Bronchial epithelial cell (primary cell): ENCODE data around the gene AARS2. TPM values are rescaled to one million over a fixed set of nuclear protein-coding genes. Genes with fewer than 3 reads are reported as not detected.

Source experiments
- DNase-seq: peaks from one replicate; pipeline ENCODE4 v3.0.0-alpha.2; 2010; ENCODE audit warnings: low read depth
- FAIRE-seq: peaks from 2 replicates; lab custom pipeline; 2011; peaks lifted over from hg19 to GRCh38; lab: Jason Lieb, UNC
- H3K27me3 ChIP-seq: 2 replicates; pipeline ENCODE4 v1.5.1; 2011; ENCODE audit warnings: low read length; ENCODE audit not compliant: control insufficient read depth, insufficient read depth
- H3K36me3 ChIP-seq: 2 replicates; pipeline ENCODE4 v1.5.1; 2011; ENCODE audit warnings: low read length; ENCODE audit not compliant: control insufficient read depth, insufficient read depth
- H3K4me3 ChIP-seq: 2 replicates; pipeline ENCODE4 v1.5.1; 2011; ENCODE audit warnings: mild to moderate bottlenecking, low read depth, low read length, control low read depth
- total RNA-seq: library from RNA; depleted of rRNA; stranded (reverse); fragments of >200 nt; gene quantifications from 2 replicates; pipeline ENCODE4 v1.2.1, GENCODE V29; 2014
- TF ChIP-seq, protein P1 (sequence below): IDR thresholded peaks from 2 replicates; pipeline ENCODE4 v1.5.1; 2011; ENCODE audit warnings: mild to moderate bottlenecking, moderate library complexity, low read length, control low read depth, inconsistent platforms; ENCODE audit not compliant: insufficient read depth, severe bottlenecking

The AARS2 gene
- total RNA-seq, 1 donor from 2014 or later = 9.5 TPM

DNA sequence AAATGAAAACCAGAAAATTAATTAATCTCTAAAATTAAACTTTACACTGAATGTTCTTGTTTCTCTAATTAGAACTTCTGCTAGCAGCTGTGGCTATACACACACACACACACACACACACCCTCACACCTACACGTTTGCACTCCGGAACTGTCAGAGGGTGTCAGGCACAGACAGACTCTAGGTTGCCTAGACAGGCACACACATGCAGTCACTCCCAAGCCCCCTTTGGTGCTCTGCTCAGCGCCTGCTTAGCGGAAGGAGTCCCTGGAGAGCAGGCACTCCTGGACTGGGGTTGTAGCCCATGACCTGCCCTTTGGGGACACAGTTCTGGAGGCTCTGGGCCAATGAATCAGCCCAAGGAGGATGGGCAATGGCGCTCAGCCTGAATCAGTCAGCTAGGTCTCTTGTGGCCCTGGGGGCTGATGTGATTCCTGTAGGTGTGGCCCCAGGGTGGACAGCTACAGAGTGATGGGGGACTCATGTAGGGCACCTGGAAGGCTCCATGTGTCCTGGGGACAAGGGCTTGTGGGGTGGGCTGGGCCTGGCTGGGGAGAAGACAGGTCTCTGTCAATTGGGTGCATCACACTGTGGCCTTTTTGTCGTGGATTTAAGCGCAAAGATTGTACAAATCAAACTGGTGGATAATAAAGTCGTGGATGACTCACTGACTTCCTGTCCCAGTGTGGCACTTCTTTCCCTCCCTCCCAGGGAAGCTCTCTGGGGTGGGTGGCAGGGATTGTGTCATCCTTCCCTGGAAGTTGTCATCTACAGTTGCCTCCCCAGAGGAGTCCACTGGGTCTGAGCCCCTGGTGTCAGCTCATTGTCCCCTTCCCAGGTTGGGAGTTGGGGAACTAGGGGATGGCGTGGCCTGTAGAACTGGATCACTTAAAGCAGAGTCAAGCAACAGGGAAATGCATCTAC is 34.1 kb downstream of the AARS2 start:
- DNase-seq (no peak), FAIRE-seq (no peak)
- peaks cover 19% of the 10 kb centered on the region for H3K27me3 ChIP-seq
- H3K4me3 ChIP-seq = no peak overlapping the region
- H3K36me3 ChIP-seq = no peaks in the 10 kb centered on the region
- TF ChIP-seq, protein P1, sequence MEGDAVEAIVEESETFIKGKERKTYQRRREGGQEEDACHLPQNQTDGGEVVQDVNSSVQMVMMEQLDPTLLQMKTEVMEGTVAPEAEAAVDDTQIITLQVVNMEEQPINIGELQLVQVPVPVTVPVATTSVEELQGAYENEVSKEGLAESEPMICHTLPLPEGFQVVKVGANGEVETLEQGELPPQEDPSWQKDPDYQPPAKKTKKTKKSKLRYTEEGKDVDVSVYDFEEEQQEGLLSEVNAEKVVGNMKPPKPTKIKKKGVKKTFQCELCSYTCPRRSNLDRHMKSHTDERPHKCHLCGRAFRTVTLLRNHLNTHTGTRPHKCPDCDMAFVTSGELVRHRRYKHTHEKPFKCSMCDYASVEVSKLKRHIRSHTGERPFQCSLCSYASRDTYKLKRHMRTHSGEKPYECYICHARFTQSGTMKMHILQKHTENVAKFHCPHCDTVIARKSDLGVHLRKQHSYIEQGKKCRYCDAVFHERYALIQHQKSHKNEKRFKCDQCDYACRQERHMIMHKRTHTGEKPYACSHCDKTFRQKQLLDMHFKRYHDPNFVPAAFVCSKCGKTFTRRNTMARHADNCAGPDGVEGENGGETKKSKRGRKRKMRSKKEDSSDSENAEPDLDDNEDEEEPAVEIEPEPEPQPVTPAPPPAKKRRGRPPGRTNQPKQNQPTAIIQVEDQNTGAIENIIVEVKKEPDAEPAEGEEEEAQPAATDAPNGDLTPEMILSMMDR = no peak

DNA sequence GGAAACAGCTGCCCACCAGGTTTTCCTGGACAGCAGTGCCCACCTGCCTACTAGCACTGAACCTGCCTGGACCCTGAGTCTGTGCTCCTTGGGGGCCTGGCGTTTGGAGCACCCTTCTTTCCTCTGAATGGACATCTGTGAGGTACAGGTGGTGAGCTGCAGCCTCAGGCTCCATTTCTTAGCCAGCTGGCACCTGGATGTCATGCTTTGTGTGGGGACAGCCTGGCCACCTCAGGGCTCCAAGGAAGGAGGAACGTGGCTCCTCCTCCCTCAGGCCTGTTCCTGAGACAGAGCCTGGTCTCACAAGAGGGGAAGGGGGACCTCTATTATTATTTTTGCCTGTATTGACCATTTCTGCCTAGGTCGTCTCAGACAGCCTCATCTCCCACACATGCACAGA is 34.8 kb downstream of the AARS2 start:
- H3K27me3 ChIP-seq = peaks cover 19% of the 10 kb centered on the region
- FAIRE-seq = no peak
- no peak overlapping the region for H3K4me3 ChIP-seq
- no peaks in the 10 kb centered on the region for H3K36me3 ChIP-seq
- TF ChIP-seq, protein P1 = no peak
- no peak for DNase-seq

DNA sequence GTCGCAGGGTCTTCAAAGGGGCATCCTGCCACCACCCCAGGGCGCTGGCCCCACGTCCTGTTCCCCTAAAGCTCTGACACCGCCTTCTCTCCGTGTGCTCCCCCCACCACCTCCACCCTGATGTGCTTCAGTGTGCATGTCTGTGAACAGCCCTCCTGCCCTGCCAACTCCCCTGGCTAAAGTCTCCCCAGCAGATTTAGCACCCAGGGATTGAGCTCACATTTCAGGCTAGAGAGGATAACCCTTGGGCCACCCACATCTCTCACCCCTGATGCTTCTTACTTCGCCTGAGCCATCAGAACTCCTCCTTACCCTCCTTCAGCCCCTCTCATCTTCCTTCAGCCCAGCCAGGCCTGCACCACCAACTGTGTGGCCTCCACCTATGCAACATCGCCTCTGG is 35.4 kb downstream of the AARS2 start:
- Histone ChIP-seq H3K27me3 (peaks cover 19% of the 10 kb centered on the region), H3K4me3 (no peak overlapping the region), H3K36me3 (no peaks in the 10 kb centered on the region)
- DNase-seq (no peak), FAIRE-seq (no peak)
- TF ChIP-seq, protein P1 = no peak

DNA sequence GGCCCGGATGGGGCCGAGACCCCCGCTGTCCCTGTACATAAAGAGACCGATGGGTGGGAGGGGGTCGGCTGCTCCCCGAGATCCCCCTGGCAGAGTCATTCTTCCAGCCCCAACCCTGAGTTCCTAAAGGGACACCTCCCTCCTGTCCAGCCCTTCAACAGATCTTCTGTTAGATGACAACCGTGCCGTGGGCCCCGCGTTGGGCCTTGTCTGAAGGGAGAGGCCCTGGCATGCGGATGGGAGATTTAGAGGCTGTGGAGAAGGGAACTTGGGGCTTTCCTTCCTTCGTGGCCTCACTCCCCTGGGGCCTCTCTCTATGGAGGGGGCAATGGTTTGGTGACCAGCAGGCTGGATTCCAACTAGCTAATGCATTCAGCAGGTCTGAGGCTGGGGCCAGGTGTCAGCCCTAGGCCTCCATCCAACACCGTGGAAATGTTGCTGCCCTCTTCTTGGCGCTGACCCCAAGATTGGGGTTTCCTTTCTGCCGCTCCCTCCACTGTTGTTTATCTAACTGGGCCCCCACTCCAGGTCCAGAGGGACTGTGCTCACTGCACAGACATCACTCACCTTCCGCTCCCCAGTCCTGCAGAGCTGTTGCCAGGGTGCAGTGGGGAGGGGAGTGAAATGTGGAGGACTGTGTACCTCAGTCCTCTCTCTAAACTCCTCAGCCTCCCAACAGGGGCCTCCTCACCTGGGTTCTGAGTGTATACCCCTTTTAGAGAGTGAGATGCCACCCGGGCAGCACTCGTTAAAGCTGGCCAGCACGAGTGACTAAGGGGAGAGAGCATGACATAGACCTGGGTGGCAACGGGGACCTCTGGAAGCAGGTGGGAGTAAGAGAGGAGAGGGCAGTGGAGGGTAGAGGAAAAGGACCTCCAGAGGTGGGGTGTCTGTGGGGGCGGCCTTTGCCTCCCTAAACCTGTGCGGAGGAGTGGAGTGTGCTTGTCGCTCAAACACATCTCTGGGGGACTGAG is 36.2 kb downstream of the AARS2 start:
- H3K4me3 ChIP-seq = no peak overlapping the region
- TF ChIP-seq, protein P1 = no peak
- FAIRE-seq = peak; percentile 32
- H3K27me3 ChIP-seq = peaks cover 24% of the 10 kb centered on the region
- DNase-seq = no peak
- no peaks in the 10 kb centered on the region for H3K36me3 ChIP-seq

DNA sequence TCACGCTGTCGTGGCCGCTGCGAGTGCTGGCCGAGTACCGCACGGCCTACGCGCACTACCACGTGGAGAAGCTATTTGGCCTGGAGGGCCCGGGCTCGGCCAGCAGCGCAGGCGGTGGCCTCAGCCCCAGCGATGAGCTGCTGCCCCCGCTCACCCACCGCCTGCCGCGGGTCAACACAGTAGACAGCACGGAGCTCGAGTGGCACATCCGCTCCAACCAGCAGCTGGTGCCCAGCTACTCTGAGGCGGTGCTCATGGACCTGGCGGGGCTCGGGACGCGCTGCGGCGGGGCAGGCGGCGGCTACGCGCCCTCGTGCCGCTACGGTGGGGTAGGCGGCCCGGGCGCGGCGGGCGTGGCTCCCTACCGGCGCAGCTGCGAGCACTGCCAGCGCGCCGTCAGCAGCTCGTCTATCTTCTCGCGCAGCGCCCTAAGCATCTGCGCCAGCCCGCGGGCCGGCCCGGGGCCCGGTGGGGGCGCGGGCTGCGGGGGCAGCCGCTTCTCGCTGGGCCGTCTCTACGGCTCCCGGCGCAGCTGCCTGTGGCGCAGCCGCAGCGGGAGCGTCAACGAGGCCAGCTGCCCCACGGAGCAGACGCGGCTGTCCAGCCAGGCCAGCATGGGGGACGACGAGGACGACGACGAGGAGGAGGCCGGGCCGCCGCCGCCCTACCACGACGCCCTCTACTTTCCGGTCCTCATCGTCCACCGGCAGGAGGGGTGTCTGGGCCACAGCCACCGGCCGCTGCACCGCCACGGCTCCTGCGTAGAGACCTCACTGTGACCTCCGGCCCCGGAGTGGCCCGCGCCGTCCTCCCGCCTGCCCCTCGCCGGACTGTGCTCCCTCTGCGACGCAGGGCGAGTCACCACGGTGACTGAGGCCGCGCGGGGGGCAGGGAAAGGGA is 37.1 kb downstream of the AARS2 start:
- no peak for DNase-seq
- Histone ChIP-seq H3K36me3 (no peaks in the 10 kb centered on the region), H3K4me3 (no peak overlapping the region), H3K27me3 (peaks cover 33% of the 10 kb centered on the region)
- TF ChIP-seq, protein P1 = no peak
- no peak for FAIRE-seq
